Femur (tissue), 1 donor: ENCODE data around the gene PNLIPRP2.

ENCODE experiments used
- DNase-seq: peaks from one replicate; pipeline ENCODE4 v3.0.0-alpha.2; 2017

PNLIPRP2 gene

DNA sequence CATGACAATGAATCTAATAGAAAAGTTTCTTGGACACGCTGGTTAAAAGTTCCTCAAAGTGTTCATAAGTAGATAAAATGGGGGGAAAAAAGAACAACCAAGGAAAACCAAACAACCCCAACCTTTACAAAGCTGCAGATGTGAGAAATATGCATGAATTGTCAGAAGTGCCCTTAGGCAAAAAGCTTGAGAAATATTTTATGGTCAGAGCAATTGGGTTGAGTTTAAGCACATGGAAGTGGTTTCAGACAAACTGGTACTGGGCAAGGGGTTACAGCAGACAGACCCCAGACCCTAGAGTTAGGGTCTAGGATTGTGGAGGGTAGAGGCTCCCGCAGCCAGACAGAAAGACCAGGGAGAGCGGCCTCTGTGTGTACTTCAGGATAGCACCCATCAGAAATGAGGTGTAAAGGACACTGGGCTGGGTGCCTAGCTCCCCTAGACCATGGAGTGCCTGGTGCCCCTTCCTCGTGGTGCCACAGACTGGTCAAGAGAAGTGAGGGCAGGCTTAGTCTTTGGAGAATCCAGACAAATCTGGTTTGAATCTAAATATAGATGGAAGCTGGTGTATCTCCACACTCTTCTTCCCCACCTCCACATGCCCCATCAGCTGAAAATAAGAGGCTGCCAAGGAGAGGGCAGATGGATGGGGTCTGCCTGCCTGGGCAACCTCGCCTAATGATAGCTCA is 37.3 kb downstream of the PNLIPRP2 start:
- DNase-seq: no peak

DNA sequence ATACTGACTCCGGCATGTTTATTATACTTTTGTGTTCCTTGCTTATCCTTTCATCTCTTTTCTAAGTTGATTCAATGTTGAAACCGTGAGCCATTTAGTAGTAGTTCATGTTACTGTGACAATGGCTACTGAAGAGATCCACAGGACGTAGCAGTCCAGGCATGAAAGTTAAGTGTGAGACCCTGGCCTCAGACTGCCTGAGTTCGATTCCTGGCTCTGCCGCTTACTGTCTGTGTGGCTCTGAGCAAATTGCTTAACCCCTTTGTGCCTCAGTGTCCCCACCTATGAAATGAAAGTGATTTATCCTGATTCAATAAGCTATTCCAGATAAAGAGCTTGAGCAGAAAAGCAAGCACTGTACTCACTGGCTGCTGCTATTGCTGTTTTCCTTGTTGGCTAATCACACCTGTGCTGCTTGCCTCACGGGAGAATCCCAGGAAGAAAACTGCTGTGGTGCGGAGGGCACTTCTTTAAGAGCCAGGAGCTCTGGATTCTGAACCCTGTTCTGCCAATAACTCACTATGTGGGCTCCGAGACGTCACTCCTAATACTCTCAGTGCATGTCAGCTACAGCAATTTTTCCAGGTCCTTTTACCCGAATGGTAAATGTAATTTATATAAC is 38.4 kb downstream of the PNLIPRP2 start:
- DNase-seq: no peak

DNA sequence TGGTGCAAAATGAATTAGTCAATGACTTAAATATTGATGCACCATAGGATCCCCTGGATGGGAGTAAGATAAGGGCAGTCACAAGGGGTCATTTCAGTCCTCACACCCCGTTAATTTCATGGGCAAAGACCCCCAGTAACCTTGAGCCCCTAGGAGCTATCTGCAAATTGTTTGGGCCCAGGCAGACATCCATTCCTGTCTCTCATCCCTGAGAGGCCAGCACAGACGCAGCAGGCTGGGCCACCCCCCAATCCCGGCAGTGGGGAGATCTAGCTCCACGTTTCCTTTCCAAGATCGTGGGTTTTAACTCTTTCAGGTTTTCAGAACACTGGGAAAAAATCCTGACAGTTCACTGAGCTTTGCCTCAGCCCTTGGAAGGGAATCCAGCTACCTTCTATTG is 40.1 kb downstream of the PNLIPRP2 start:
- no peak for DNase-seq

DNA sequence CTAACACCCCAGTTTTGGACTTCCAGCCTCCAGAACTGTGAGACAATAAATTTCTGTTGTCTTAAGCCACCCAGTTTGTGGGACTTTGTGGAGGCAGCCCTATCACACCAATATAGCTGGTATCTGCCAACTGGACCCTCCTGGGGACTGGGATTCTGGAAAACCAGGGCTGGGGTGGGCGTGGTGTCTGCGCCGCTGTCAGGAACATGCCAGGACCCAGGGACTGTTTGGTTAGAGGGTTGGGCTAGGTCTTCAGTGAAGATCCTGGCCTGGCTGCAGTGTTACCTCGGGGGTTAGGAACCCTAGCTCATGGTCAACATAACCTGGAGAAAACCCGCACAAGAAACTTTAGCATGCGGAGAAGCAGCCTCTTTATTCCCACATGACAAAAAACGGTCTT is 42.6 kb downstream of the PNLIPRP2 start:
- DNase-seq: no peak

DNA sequence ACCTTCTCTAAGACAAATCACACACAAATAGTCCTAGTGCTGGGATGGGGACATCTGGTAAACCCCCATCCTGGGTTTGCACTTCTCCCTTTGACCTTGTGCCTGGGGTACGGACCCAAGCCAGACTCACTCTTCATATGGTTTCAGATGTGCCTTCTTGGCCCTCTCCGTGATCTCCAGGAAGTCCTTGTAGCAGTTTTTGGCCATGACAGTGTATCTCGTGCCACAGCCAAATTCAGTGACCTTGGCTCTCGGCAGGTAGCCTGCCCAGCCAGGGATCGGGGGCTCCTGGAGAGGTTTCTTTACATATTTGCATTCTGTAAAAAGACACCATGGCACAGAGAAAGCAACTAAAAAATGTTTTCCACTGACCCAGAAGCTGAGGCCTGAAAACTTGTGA is 43.9 kb downstream of the PNLIPRP2 start:
- DNase-seq: no peak

DNA sequence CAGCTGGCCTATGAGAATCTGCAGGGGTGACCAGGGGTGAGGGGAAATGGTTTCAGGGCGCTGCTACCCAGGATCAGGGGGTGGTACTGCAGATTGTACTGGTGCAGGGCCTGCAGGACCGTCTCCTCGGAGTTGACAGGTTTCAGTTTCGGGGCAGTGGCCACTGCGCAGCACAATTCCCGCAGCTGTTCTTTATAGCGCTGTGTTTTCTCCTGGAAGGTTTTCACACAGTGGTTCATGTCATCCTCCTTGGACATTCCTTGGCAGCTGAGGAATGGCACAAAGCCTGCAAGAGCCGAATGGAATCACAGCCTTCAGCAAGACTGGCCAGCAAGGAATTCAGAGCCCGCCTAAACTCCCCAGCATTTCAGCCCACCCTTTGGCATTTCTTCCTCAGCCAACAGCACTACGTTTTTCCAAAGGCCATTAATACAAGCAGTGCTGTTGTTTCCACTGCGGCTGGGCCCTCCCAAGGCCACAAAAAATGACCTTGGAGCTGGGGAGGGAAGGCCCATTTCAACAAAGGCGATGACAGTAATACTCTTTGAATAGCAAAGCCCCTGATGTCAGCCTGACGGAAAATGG is 44.9 kb downstream of the PNLIPRP2 start:
- peak; percentile 88 for DNase-seq

DNA sequence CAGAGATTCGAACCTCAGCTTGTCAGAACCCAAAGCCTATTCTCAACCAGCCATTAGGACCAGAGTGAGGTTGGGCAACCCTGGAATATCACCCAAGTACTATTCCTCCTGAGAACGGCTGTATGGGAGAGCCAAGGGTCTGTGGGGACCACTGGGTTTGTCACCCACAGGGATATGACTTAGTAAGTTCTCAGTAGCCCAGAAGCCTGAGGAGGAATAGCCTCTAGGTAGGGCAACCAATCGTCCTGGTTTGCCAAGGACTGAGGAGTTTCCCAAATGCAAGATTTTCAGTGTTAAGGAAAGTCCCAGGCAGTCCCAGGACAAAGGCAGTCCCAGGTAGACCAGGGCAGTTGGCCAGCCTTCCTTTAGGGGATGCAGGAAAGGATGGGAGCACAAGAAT is 46.7 kb downstream of the PNLIPRP2 start:
- no peak for DNase-seq

DNA sequence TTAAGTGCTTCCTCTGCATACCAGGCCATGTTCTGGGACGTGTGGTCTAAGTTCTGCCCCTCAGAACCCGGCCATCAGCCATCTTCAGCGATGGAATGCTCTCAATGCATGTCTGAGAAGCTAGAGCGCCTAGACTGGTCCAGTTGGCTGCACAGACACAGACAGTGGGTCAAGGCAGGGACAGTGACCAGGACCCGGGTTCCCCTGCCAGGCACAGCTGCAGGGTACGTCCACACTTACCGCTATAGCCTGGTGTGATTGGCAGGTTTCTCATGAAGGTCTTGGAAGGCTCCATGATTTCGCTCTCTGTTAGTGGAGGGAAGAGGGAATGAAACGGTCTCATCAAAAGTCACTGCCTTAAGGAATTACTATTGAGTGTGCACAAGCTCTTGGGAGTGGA is 47.3 kb downstream of the PNLIPRP2 start:
- DNase-seq: no peak

DNA sequence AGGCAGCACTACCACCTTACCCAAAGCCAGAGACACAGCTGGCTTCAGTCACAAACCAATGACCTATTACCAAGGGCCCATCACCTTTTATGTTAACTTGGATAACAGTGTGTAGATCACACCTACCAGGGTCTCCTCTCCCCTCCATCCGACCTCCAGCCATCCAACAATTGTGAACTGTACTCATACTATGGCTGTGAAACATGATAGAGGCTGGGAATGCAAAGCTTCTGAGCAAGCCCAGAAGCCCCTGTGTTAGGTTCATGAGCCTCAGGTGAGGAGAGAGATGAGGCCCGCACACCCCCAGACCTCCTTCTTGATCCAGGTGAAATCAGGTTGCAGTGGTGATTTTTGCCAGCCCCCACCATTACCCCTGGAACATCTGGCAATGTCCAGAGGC is 47.7 kb downstream of the PNLIPRP2 start:
- no peak for DNase-seq

DNA sequence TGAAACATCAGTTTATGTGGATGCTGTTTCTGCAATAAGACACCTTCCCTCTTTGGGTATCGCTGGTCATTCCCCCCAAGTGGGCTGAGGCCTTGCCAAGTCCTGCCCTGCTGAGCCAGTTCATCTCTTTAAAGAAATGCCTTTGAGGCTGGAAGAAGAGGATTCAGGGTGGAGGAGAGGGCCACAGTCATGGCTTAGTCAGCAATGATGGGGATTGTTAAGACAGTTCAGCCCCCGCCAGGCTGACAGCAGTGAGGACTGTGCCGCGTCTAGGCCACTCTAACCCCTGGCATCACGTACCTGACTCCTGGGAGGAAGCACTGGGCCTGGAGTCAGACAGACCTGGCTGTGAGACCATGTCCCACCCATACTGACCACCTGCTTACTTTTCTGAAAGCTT is 48.3 kb downstream of the PNLIPRP2 start:
- no peak for DNase-seq

DNA sequence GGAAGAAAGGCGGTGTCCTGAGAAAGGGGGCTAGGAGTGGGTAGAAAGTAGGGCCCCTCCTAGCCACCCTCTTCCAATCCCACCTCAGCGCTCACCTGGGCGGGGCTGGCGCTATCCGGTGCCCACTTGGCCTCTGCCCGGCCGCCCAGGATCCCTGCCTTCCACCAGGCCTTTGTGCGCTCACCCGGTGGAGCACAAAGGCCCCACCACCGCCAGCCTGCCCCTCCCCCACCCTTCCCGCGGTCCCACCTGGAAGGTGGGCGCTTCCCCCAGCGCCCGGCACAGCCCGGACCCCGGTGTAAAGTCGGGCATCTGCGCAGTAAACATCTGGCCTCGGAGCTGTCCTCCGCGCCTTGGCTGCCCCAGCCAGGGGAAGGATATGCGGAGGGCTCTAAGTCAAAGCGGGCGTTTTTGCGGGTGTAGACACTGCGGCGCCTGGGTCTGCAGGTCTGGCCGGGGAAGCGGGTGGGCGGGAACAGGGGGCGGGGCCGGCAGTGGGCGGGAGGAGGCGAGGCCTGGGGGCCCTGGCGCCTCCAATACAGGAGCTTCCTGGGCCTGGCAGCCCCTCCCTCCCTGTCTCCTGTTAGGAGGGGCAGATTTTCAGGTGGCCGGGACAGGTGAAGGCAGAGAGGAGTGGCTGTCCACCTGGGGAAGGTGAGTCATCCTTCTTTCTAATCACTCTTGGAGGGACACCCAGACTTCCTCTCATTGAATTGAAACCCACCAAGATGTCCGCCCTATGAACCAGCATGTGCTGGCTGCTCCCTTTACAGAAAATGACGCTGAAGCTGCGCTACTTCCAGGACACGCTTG is 49.3 kb downstream of the PNLIPRP2 start:
- peak; percentile 55 for DNase-seq

DNA sequence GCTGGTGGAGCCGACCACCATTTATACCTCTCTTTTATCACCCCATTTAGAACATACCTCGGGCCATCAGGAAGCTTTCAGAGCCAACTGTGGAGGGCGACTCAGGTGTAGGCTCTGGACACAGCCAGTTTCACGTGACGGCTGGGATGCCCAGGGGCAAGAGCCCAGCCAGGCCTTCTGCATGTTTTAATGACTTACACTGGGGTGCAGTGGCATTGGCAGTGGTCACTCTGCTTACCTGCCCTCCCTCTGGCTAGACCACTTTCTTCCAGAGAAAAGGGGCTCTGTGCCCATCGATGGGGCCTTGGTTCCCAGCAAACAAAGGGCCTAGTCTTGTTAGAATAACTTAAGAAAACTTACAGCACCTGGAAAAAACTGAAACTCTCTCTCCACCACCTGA is 50.0 kb downstream of the PNLIPRP2 start:
- DNase-seq: no peak

DNA sequence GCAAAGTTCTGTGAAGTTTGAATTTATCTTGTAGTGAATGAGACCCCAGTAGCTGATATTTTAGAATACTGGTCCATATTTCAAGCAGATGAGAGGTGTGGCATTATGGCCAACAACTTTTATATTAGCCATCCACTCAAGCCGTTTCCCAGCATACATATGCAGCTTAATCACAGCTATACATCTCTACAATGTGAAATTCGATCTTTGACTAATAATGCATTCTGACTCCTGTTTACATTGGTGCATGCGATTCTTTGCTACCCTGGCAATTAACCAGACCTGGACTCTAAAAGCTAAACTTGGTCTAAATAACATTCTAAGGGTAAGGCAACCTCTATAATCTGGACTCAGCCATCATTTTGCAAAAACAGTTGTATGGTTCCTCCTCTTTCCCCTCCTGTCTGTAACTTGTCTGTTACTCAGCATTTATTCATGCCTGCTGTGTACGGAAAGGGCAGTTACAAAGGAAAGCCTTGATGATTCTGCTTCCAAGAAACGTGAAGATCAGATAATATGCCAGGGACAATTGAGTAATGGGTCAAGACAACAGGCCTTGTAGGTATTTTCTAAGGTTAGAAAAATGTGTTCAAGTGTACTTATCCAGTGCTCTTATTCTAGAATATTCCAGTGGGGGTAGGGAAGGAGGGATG is 50.6 kb downstream of the PNLIPRP2 start:
- DNase-seq: no peak

DNA sequence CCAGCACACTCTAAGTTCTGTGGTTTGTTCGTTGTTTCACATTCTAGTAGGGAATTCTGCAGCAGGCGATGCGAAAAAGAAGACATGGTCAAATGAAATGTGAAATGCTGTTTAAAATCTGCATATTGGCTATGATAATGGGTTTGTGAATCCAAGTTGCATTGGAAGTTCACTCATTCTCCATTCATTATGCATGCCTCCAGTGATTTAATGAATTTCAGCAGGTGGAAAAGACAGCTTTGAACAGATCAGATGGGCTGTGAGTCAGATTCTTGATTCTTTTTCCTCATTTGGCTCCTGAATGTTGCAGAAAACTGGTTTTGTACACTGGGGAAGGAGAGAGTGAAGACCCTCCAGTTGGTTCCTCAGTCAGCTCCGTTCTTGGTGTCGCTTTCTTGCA is 52.1 kb downstream of the PNLIPRP2 start:
- no peak for DNase-seq

DNA sequence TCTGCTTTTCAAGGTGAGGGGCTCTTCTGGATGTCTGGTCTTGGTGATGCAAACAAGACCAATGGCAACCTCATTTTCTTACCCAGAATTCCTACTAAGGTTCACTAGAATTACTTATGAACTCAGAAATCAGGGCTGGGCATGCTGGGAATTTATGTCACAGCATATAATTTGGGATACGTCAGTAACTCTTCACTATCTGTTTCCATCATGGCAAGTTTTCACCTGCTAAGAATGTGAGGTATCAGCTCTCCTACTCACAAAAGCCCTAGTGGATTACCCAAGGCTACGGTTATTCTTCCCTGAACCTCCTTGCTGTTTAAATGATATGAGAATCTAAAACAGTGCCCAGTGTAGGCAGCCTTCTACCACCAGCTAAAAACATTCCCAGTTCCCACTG is 53.1 kb downstream of the PNLIPRP2 start:
- DNase-seq: no peak

DNA sequence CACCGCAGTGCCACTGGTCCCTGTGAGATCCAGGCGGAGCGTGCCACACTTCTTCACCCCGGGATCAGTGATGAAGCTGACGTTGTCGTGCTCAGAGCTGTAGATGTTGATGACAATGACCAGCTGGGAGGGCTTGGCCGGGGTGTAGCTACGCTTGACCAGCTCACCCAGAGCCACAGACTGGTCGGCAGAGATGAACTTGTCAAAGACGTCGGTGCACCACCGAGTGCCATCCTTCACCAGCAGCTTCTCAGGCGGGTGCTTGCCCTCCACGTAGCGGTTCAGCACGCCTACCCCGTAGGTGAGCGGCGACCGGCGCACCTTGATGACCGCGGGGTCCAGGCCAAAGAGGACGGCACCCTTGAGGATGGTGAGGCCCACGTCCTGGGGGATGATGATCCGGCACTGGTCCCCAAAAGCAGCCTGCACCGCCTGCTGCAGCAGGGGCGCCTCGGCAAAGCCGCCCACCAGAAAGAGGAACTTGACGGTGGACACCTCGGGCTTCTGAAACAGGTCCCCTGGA is 54.2 kb downstream of the PNLIPRP2 start:
- no peak for DNase-seq

DNA sequence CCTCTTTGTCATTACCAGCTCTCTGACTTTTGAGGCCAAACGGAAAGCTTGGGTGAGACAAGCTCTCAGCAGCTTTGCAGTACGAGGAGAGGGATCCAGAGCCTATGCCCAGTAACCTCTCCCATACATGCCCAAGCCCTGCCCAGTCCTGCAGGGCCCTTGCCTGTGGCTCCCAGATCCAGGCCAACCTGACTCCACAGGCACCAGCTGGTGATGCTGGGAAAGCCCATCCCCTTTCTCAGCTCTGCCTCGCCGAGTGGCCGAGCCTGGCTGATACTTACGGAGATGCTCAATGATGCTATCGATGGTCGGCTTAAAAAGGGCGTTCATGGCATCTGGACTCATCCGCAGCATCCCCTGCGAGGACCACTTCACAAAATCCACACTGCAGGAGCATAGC is 55.4 kb downstream of the PNLIPRP2 start:
- no peak for DNase-seq

DNA sequence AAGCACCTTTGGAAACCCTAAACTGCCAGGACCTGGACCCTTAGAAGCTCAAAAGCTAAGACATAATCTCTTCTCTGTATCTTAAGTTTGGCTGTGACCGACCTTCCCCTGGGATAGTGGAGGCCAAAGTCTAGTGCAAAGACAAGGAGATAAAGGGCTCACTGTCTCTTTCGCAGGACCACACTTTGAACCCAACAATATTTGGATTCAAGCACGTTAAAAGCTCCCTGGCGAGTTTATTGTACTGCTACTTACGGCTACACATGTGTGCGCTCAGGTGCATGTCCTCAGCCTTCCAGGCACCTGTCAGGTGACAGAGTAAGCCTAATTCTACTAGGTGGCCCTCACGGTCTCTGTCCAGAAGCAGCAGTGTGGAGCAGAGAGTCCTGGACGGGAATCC is 55.9 kb downstream of the PNLIPRP2 start:
- DNase-seq: no peak

DNA sequence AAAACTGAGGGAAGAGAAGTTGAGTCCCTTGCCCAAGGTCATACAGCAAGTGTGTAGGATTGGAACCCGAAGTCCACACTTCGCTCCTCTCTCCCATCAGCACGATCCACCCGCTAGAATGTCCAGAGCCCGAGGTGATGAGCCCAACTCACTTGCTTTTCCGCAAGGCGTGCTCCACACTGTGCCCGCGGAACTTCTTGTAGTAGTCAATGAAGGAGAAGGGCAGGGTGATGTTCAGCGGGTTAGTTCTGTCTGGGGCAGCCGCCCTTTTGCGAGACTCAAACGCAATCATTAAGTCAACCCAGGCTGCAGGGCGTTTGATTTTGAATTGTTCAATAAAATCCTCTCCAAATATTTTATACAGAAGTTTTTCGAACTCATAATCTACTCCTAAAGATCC is 58.6 kb downstream of the PNLIPRP2 start:
- no peak for DNase-seq

DNA sequence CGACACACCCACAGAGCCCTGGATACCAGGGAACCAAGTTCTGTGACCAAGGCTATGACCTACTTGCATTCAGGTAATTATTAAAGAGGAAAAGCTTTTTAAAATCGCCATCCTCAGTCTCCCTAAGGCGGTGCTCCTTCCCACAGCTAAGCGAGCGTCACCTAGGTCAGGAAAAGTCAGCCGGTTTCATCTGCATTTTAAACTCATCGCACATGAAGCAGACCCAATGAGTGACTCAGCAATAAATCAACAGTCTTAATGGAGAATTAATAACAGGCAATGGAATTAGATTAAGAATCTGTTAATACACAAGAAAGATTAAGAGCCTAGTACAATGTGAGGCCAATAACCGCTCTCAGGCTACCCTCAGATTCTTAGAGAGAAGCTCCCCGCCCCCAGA is 62.4 kb downstream of the PNLIPRP2 start:
- no peak for DNase-seq

DNA sequence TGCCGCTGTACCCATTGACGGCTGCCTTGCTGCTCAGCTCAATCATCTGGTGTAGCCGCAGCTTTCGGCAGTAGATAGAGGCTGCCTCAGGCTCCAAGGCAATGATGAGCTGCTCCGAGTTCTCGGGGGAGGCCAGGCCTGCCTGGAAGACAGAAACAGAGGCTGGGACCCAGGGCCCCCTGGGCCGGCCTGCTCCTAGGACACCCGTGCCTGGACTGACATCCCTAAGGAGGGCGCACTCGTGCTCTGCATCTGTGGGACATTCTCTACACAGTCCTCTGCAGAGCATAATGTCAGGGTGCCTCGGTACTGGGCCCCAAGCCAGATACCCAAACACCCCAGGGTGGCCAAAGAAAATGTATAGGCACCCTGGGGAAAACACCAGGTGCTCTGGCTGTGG is 63.1 kb downstream of the PNLIPRP2 start:
- no peak for DNase-seq

DNA sequence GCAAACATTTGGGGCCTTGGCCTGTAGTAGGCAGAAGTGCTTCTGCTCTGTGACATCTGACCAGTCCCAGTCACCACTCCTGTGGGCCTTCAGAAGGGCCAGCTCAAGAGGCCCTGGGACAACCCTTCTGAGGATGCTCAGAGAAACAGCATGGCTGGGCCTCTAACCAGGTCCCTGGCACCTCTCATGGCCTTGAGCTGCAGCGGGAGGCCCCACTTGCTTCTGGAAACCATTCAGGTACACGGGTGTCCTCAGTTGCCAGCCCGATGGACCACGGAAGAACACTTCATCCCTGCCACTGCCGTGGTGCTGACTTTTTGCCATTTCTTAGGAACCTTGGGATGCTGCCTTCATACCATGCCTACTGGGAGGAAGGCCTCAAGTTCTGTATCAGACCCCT is 64.0 kb downstream of the PNLIPRP2 start:
- DNase-seq: no peak

DNA sequence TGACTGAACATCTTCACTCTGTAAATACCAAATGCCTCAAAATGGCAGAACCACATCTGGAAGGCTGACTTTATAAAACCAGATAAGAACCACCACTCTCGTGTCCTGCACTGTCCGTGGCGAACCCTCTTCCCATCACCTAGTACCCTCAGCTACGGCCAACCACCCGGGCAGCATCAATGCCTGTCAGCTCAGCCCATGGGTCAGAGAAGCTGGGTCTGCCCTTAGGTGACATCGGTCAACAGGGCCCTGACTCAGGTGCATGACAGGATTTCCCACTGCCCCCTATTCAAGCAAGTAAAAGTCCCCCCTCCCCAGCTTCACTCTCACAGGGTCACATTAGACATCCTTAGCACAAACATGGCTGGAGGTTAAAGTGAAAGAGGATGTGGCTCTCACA is 65.1 kb downstream of the PNLIPRP2 start:
- no peak for DNase-seq
